H1 (cell line): ENCODE data around the gene FRMPD4. TPM values are rescaled to one million over a fixed set of nuclear protein-coding genes. Genes with fewer than 3 reads are reported as not detected.

ENCODE experiments used
- CTCF ChIA-PET: fragments of 300-600 bp; sonication (Branson Sonifier 250); formaldehyde crosslinking; loops from one replicate; lab custom pipeline; 2021; ENCODE audit not compliant: partially characterized antibody; lab: Charles Lee
- POLR2A ChIA-PET: fragments of 300-600 bp; sonication (Branson Sonifier 250); formaldehyde crosslinking; loops from one replicate; lab custom pipeline; 2021; ENCODE audit warnings: inconsistent platforms; ENCODE audit not compliant: partially characterized antibody; lab: Charles Lee
- DNase-seq, 2 experiments: peaks; one replicate each; pipeline versions ENCODE4 v3.0.0 to v3.0.0-alpha.2; 2010 to 2022; ENCODE audit warnings: low spot score in 2 of 2, low read depth in 1 of 2, mixed read lengths in 1 of 2
- FAIRE-seq: peaks from 2 replicates; lab custom pipeline; 2011; peaks lifted over from hg19 to GRCh38; lab: Jason Lieb, UNC
- H2AFZ ChIP-seq: 2 replicates; pipeline ENCODE4 v1.8.1; 2012; ENCODE audit warnings: low read length, inconsistent platforms
- H2AK5ac ChIP-seq: 2 replicates; pipeline ENCODE4 v1.6.1; 2013; ENCODE audit warnings: low read depth, low read length
- H2BK120ac ChIP-seq: replicated peaks from 2 replicates; pipeline ENCODE3; 2013; ENCODE audit warnings: low read depth, low read length, inconsistent platforms
- H2BK12ac ChIP-seq: 2 replicates; pipeline ENCODE4 v1.6.1; 2013; ENCODE audit warnings: low read depth, low read length
- H2BK15ac ChIP-seq: 2 replicates; pipeline ENCODE4 v1.6.1; 2013; ENCODE audit warnings: low read length
- H2BK20ac ChIP-seq: 2 replicates; pipeline ENCODE4 v1.6.1; 2013; ENCODE audit warnings: low read length
- H2BK5ac ChIP-seq: 2 replicates; pipeline ENCODE4 v1.6.1; 2013; ENCODE audit warnings: low read depth, low read length
- H3K14ac ChIP-seq: 2 replicates; pipeline ENCODE4 v1.6.1; 2013; ENCODE audit warnings: inconsistent platforms; ENCODE audit not compliant: insufficient read length
- H3K18ac ChIP-seq: 2 replicates; pipeline ENCODE4 v1.6.1; 2013; ENCODE audit warnings: low read length; ENCODE audit errors: extremely low read depth
- H3K23ac ChIP-seq: 2 replicates; pipeline ENCODE4 v1.6.1; 2013; ENCODE audit warnings: inconsistent platforms; ENCODE audit not compliant: insufficient read length
- H3K23me2 ChIP-seq: 2 replicates; pipeline ENCODE4 v1.6.1; 2013; ENCODE audit warnings: low read depth, low read length
- H3K27ac ChIP-seq: 2 replicates; pipeline ENCODE4 v1.6.1; 2011; ENCODE audit warnings: low read depth, low read length, inconsistent platforms
- H3K27me3 ChIP-seq, 4 experiments: replicated peaks in 1 of 4; 1 replicate in 1 of 4; 2 replicates in 3 of 4; pipeline versions ENCODE4 v1.6.1 to v1.8.1; 2011 to 2013; ENCODE audit warnings: low read length in 3 of 4, mild to moderate bottlenecking in 3 of 4, inconsistent platforms in 2 of 4, mixed read lengths in 2 of 4, moderate library complexity in 1 of 4; ENCODE audit not compliant: control insufficient read depth in 3 of 4, insufficient read depth in 3 of 4; ENCODE audit errors: extremely low read depth in 1 of 4
- H3K36me3 ChIP-seq, 4 experiments: 2 replicates each; pipeline versions ENCODE4 v1.6.1 to v1.8.1; 2011 to 2013; ENCODE audit warnings: mild to moderate bottlenecking in 4 of 4, low read length in 3 of 4, moderate library complexity in 2 of 4, control low read depth in 1 of 4, inconsistent platforms in 1 of 4; ENCODE audit not compliant: insufficient read depth in 4 of 4, control insufficient read depth in 2 of 4
- H3K4ac ChIP-seq: replicated peaks from 2 replicates; pipeline ENCODE3; 2013; ENCODE audit warnings: low read length, low read depth, mixed read lengths, inconsistent platforms; ENCODE audit not compliant: insufficient read length
- H3K4me1 ChIP-seq, 4 experiments: replicated peaks in 1 of 4; 1 replicate in 1 of 4; 2 replicates in 3 of 4; pipeline versions ENCODE4 v1.6.1 to v1.8.1; 2011 to 2013; ENCODE audit warnings: low read length in 3 of 4, inconsistent platforms in 2 of 4, mixed read lengths in 1 of 4; ENCODE audit not compliant: insufficient read depth in 4 of 4, control insufficient read depth in 3 of 4
- H3K4me2 ChIP-seq, 2 experiments: 2 replicates each; pipeline versions ENCODE4 v1.6.1 to v1.8.1; 2011 to 2013; ENCODE audit warnings: low read depth in 2 of 2, low read length in 2 of 2, control low read depth in 1 of 2, inconsistent platforms in 1 of 2, mild to moderate bottlenecking in 1 of 2; ENCODE audit not compliant: insufficient read depth in 1 of 2
- H3K4me3 ChIP-seq, 4 experiments: fragments of 200-600, 300-600 bp in 1 of 4; sonication (generic), shearing (Covaris generic), sonication (Bioruptor Twin) in 1 of 4; 2 replicates each; pipeline versions ENCODE4 v1.5.1 to v1.8.1; 2011 to 2016; ENCODE audit warnings: low read length in 4 of 4, low read depth in 3 of 4, control low read depth in 2 of 4, inconsistent platforms in 2 of 4, mild to moderate bottlenecking in 2 of 4, mixed read lengths in 1 of 4, moderate library complexity in 1 of 4; ENCODE audit not compliant: insufficient read depth in 2 of 4; ENCODE audit errors: extremely low read depth in 1 of 4
- H3K56ac ChIP-seq: replicated peaks from 2 replicates; pipeline ENCODE3; 2013; ENCODE audit warnings: low read depth, mild to moderate bottlenecking, mixed read lengths, low read length, inconsistent platforms; ENCODE audit not compliant: insufficient read length
- H3K79me1 ChIP-seq: 2 replicates; pipeline ENCODE4 v1.6.1; 2013; ENCODE audit warnings: low read depth, low read length, control low read depth
- H3K79me2 ChIP-seq, 2 experiments: 2 replicates each; pipeline versions ENCODE4 v1.6.1 to v1.8.1; 2012 to 2013; ENCODE audit warnings: low read length in 2 of 2, mild to moderate bottlenecking in 2 of 2, inconsistent platforms in 1 of 2; ENCODE audit not compliant: insufficient read depth in 2 of 2, control insufficient read depth in 1 of 2
- H3K9ac ChIP-seq, 4 experiments: replicated peaks in 1 of 4; 1 replicate in 1 of 4; 2 replicates in 3 of 4; pipeline versions ENCODE4 v1.6.1 to v1.8.1; 2011 to 2013; ENCODE audit warnings: low read depth in 3 of 4, low read length in 3 of 4, control low read depth in 2 of 4, mild to moderate bottlenecking in 2 of 4, moderate library complexity in 2 of 4, inconsistent platforms in 1 of 4; ENCODE audit errors: extremely low read depth in 1 of 4
- H3K9me3 ChIP-seq, 2 experiments: 2 replicates each; pipeline versions ENCODE4 v1.6.1 to v1.8.1; 2012 to 2013; ENCODE audit warnings: mild to moderate bottlenecking in 2 of 2, moderate library complexity in 2 of 2, control low read depth in 1 of 2, inconsistent platforms in 1 of 2, low read depth in 1 of 2, low read length in 1 of 2, mixed read lengths in 1 of 2; ENCODE audit not compliant: insufficient read depth in 2 of 2
- H4K20me1 ChIP-seq, 2 experiments: replicated peaks in 1 of 2; 2 replicates each; pipeline versions ENCODE3 to v1.8.1; 2011 to 2013; ENCODE audit warnings: inconsistent platforms in 2 of 2, low read length in 2 of 2, mild to moderate bottlenecking in 1 of 2; ENCODE audit not compliant: insufficient read depth in 2 of 2, control insufficient read depth in 1 of 2
- H4K5ac ChIP-seq: 2 replicates; pipeline ENCODE4 v1.6.1; 2013; ENCODE audit warnings: low read length, low read depth, mixed read lengths, inconsistent platforms; ENCODE audit not compliant: insufficient read length
- H4K8ac ChIP-seq: 2 replicates; pipeline ENCODE4 v1.8.0; 2013; ENCODE audit warnings: mild to moderate bottlenecking, moderate library complexity, low read length, inconsistent platforms; ENCODE audit not compliant: insufficient read depth; ENCODE audit errors: extremely low read depth
- H4K91ac ChIP-seq: replicated peaks from 2 replicates; pipeline ENCODE3; 2013; ENCODE audit warnings: low read length, mixed read lengths, inconsistent platforms; ENCODE audit not compliant: insufficient read length
- ASH2L ChIP-seq: fragments of 200-600, 300-600 bp; sonication (generic); IDR thresholded peaks from one replicate; pipeline ENCODE4 v1.7.1; 2017; ENCODE audit warnings: low read length
- CEBPB ChIP-seq: IDR thresholded peaks from 2 replicates; pipeline ENCODE4 v1.6.1; 2012; ENCODE audit warnings: low read depth, low read length
- CTCF ChIP-seq, 3 experiments: IDR thresholded peaks; 1 replicate in 2 of 3; 2 replicates in 1 of 3; pipeline versions ENCODE4 v1.5.1 to v1.6.1; 2011; ENCODE audit warnings: low read length in 3 of 3, mild to moderate bottlenecking in 3 of 3, inconsistent platforms in 2 of 3, low read depth in 1 of 3, moderate library complexity in 1 of 3; ENCODE audit not compliant: insufficient read depth in 1 of 3; ENCODE audit errors: control extremely low read depth in 1 of 3
- EZH2 ChIP-seq: fragments of 200-600 bp; sonication (generic); IDR thresholded peaks from 2 replicates; pipeline ENCODE4 v1.7.1; 2012; ENCODE audit warnings: low read depth, mild to moderate bottlenecking, moderate library complexity, low read length, inconsistent platforms; ENCODE audit not compliant: severe bottlenecking
- JUN ChIP-seq: IDR thresholded peaks from 2 replicates; pipeline ENCODE4 v1.6.1; 2011; ENCODE audit warnings: low read depth, mild to moderate bottlenecking, improper control_type of control experiment, low read length
- POLR2A ChIP-seq, 2 experiments: IDR thresholded peaks; 1 replicate in 1 of 2; 2 replicates in 1 of 2; pipeline ENCODE4 v1.6.1; 2011; ENCODE audit warnings: low read depth in 2 of 2, low read length in 2 of 2, mild to moderate bottlenecking in 2 of 2; ENCODE audit errors: control extremely low read depth in 1 of 2
- POLR2AphosphoS5 ChIP-seq: IDR thresholded peaks from 2 replicates; pipeline ENCODE4 v1.6.1; 2011; ENCODE audit warnings: low read depth, low read length
- SIX5 ChIP-seq: IDR thresholded peaks from 2 replicates; pipeline ENCODE4 v1.6.1; 2011; ENCODE audit warnings: mild to moderate bottlenecking, low read depth, low read length
- SP2 ChIP-seq: IDR thresholded peaks from 2 replicates; pipeline ENCODE4 v1.6.1; 2012; ENCODE audit warnings: mild to moderate bottlenecking, low read length, inconsistent platforms
- TAF7 ChIP-seq: optimal IDR thresholded peaks from 2 replicates; pipeline ENCODE3; 2011; ENCODE audit warnings: low read depth, mild to moderate bottlenecking, inconsistent platforms, low read length, moderate library complexity, borderline replicate concordance
- WGBS, 2 experiments: shearing (Covaris generic) in 1 of 2; methylation state at CpG; one replicate each; pipeline versions ENCODE4 v1.1.6 to v1.1.7; 2013 to 2015; ENCODE audit warnings: low lambda C conversion rate in 2 of 2, mixed read lengths in 2 of 2, inconsistent platforms in 1 of 2, low coverage in 1 of 2, missing lambda C conversion rate in 1 of 2; ENCODE audit not compliant: insufficient replicate concordance in 2 of 2, insufficient coverage in 1 of 2, insufficient read length in 1 of 2; ENCODE audit errors: extremely low coverage in 1 of 2, missing lambda C conversion rate in 1 of 2; 5-methylcytosine and 5-hydroxymethylcytosine counted together
- polyA plus RNA-seq, 7 experiments: library from polyadenylated mRNA; depleted of rRNA in 3 of 7; stranded (reverse) in 5 of 7; unstranded in 2 of 7; fragments of >200 nt in 5 of 7; fragments of 200-250 nt in 2 of 7; gene quantifications; 1 replicate in 5 of 7; 2 replicates in 1 of 7; 4 replicates in 1 of 7; pipeline versions ENCODE4 v1.2.1 to v1.2.3, GENCODE V29; 2011 to 2013; ENCODE audit warnings: missing spikeins in 2 of 7, mixed read lengths in 2 of 7
- total RNA-seq: library from RNA; stranded (reverse); fragmentation: NEBNext Ultra II Directional; extraction: Animal tissue kit (Norgen Biotek cat#: 25700); gene quantifications from 2 replicates; pipeline ENCODE4 v1.2.1, GENCODE V29; 2021

Gene FRMPD4
- total and polyA plus RNA-seq, 2 of the 8 experiments (the other 6 are each of a cell fraction or from before 2014, with no cell fraction given): 0.02 to 0.37 TPM

- no peaks in the 10 kb centered on the region for H3K9me3 ChIP-seq
- H3K27me3 ChIP-seq: peaks cover 1 to 22% (median 17%) of the 10 kb centered on the region in 4 experiments
- peak overlapping the region; percentile 71; the same call in 1 of the 2 replicates for H3K18ac ChIP-seq
- no peak overlapping the region for H2BK120ac ChIP-seq
- H3K4me1 ChIP-seq: no peaks in the 10 kb centered on the region
- H3K79me1 ChIP-seq: no peaks in the 10 kb centered on the region
- no peak overlapping the region for H3K27ac ChIP-seq
- no peak overlapping the region; the same call in 1 of the 2 replicates for H2BK5ac ChIP-seq
- H2AK5ac ChIP-seq: no peak overlapping the region
- TF ChIP-seq CEBPB: no peak
- TF ChIP-seq ASH2L: peak; percentile 40
- TF ChIP-seq POLR2AphosphoS5: no peak
- no peak for TF ChIP-seq TAF7
- TF ChIP-seq POLR2A (IDR thresholded peaks at IDR 0.05; ENCODE audit: control extremely low read depth in 1 of 2, low read depth in 2 of 2, low read length in 2 of 2): no peak
- TF ChIP-seq JUN: no peak
- TF ChIP-seq CTCF (IDR thresholded peaks at IDR 0.05; ENCODE audit: control extremely low read depth in 1 of 3, insufficient read depth in 1 of 3, low read depth in 1 of 3, low read length in 3 of 3): no peak
- peak; percentile 11 for TF ChIP-seq EZH2
- TF ChIP-seq SP2: no peak
- no peak for TF ChIP-seq SIX5
- H2AFZ ChIP-seq: no peak overlapping the region; the same call in 1 of the 2 replicates
- H3K79me2 ChIP-seq: no peaks in the 10 kb centered on the region
- no peak overlapping the region for H3K56ac ChIP-seq
- no peak overlapping the region for H2BK12ac ChIP-seq
- no peak overlapping the region for H4K91ac ChIP-seq
- no peak overlapping the region for H3K14ac ChIP-seq
- no peak overlapping the region for H3K4ac ChIP-seq
- no peak overlapping the region for H3K9ac ChIP-seq
- POLR2A ChIA-PET: no interaction called here
- H3K23ac ChIP-seq: no peak overlapping the region
- H4K5ac ChIP-seq: no peak overlapping the region
- CTCF ChIA-PET: interaction anchor here (0.6 to 1.1 kb wide), 4 partner anchors 13 to 564 kb away, joined by 3 to 5 read pairs (median 3); no protein-coding TSS in a partner anchor
- H4K20me1 ChIP-seq: no peaks in the 10 kb centered on the region
- H4K8ac ChIP-seq: no peak overlapping the region
- no peaks in the 10 kb centered on the region for H3K36me3 ChIP-seq
- DNase-seq (peak in 1 of 2 experiments; percentile 50), FAIRE-seq (no peak)
- H2BK20ac ChIP-seq: no peak overlapping the region
- WGBS, 2 experiments: 0% methylated on average over 10 of the region's 24 CpGs; no CpG with 5 or more reads in 1 of the 2 experiments
- H3K4me2 ChIP-seq: peak overlapping the region; percentile 73 to 77
- H3K4me3 ChIP-seq: peak overlapping the region; percentile 48 to 71 (median 49)
- peaks cover 8% of the 10 kb centered on the region; the same call in 1 of the 2 replicates for H3K23me2 ChIP-seq
- no peak overlapping the region for H2BK15ac ChIP-seq
Observed at GRCh38 chrX:12137951-12138360, 317 bp upstream of the FRMPD4 start.
